CD4-positive, alpha-beta T cell treated with Interleukin-1 beta for 1 hour (primary cell): ENCODE results near the gene PPFIA2.
"Not testable (repeated sequence)": the region's sequence is repeated elsewhere in the genome, so short reads cannot be mapped to it uniquely, and the experiment has no call there.

Experiments used
- DNase-seq, 2 donors: peaks; one replicate each; pipeline ENCODE4 v3.0.0-alpha.2; 2020 to 2022

PPFIA2 gene

GRCh38 chr12:81255947-81256346, 503.2 kb downstream of the PPFIA2 start:
- DNase-seq: no peak

- no peak for DNase-seq
Measured at GRCh38 chr12:81255456-81255855, 503.7 kb downstream of the PPFIA2 start.

GRCh38 chr12:81253360-81253759, 505.8 kb downstream of the PPFIA2 start:
- DNase-seq: no peak

- no peak for DNase-seq
Measured at GRCh38 chr12:81252228-81252627, 506.9 kb downstream of the PPFIA2 start.

- DNase-seq: no peak
Measured at GRCh38 chr12:81249976-81250375, 509.2 kb downstream of the PPFIA2 start.

GRCh38 chr12:81245907-81246570, 513.1 kb downstream of the PPFIA2 start:
- DNase-seq: no peak

- no peak for DNase-seq
Measured at GRCh38 chr12:81245458-81245857, 513.7 kb downstream of the PPFIA2 start.

- DNase-seq: no peak
Measured at GRCh38 chr12:81231574-81232368, 527.4 kb downstream of the PPFIA2 start.

GRCh38 chr12:81229759-81230158, 529.4 kb downstream of the PPFIA2 start:
- no peak for DNase-seq

- DNase-seq: no peak
Measured at GRCh38 chr12:81224626-81225025, 534.5 kb downstream of the PPFIA2 start.

- DNase-seq: no peak
Measured at GRCh38 chr12:81222846-81223592, 536.1 kb downstream of the PPFIA2 start.

GRCh38 chr12:81221681-81222080, 537.5 kb downstream of the PPFIA2 start:
- no peak for DNase-seq

- DNase-seq: no peak
Measured at GRCh38 chr12:81216739-81217138, 542.4 kb downstream of the PPFIA2 start.

- DNase-seq: no peak
Measured at GRCh38 chr12:81212996-81213696, 546.0 kb downstream of the PPFIA2 start.

- no peak for DNase-seq
Measured at GRCh38 chr12:81211306-81211705, 547.8 kb downstream of the PPFIA2 start.

GRCh38 chr12:81209772-81210225, 549.4 kb downstream of the PPFIA2 start:
- DNase-seq: not testable (repeated sequence)

- no peak for DNase-seq
Measured at GRCh38 chr12:81209012-81209411, 550.1 kb downstream of the PPFIA2 start.

- no peak for DNase-seq
Measured at GRCh38 chr12:81208187-81208911, 550.8 kb downstream of the PPFIA2 start.
